ENCODE measurements around the gene STPG3.
"Not testable (repeated sequence)": the region's sequence is repeated elsewhere in the genome, so short reads cannot be mapped to it uniquely, and the experiment has no call there.

DNA sequence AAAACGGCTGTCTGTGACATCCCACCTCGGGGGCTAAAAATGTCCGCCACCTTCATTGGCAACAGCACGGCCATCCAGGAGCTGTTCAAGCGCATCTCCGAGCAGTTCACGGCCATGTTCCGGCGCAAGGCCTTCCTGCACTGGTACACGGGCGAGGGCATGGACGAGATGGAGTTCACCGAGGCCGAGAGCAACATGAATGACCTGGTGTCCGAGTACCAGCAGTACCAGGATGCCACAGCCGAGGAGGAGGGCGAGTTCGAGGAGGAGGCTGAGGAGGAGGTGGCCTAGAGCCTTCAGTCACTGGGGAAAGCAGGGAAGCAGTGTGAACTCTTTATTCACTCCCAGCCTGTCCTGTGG is 7.8 kb upstream of the STPG3 start:
- not testable (repeated sequence) for TF ChIP-seq HDAC6 (IDR thresholded peaks at IDR 0.05; ENCODE audit: low read depth, low read length); KDM1A (IDR thresholded peaks at IDR 0.05; ENCODE audit: borderline replicate concordance, low read length); FOSL1 (IDR thresholded peaks at IDR 0.05; ENCODE audit: insufficient read depth, low read depth, low read length); TEAD4 (IDR thresholded peaks at IDR 0.05; ENCODE audit: low read depth, low read length); POLR2A (IDR thresholded peaks at IDR 0.05; ENCODE audit: control extremely low read depth in 1 of 2, low read depth in 2 of 2, low read length in 2 of 2); EZH2 (IDR thresholded peaks at IDR 0.05; ENCODE audit: low read depth, low read length, severe bottlenecking); TAF1 (IDR thresholded peaks at IDR 0.05; ENCODE audit: low read depth, low read length); CBX8 (IDR thresholded peaks at IDR 0.05; ENCODE audit: borderline replicate concordance, low read depth, low read length); SIRT6 (IDR thresholded peaks at IDR 0.05; ENCODE audit: low read length)
- TF ChIP-seq, protein P1, sequence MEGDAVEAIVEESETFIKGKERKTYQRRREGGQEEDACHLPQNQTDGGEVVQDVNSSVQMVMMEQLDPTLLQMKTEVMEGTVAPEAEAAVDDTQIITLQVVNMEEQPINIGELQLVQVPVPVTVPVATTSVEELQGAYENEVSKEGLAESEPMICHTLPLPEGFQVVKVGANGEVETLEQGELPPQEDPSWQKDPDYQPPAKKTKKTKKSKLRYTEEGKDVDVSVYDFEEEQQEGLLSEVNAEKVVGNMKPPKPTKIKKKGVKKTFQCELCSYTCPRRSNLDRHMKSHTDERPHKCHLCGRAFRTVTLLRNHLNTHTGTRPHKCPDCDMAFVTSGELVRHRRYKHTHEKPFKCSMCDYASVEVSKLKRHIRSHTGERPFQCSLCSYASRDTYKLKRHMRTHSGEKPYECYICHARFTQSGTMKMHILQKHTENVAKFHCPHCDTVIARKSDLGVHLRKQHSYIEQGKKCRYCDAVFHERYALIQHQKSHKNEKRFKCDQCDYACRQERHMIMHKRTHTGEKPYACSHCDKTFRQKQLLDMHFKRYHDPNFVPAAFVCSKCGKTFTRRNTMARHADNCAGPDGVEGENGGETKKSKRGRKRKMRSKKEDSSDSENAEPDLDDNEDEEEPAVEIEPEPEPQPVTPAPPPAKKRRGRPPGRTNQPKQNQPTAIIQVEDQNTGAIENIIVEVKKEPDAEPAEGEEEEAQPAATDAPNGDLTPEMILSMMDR (IDR thresholded peaks at IDR 0.05; ENCODE audit: control extremely low read depth in 1 of 3, insufficient read depth in 1 of 3, low read depth in 1 of 3, low read length in 3 of 3), result not testable (repeated sequence)
- TF ChIP-seq, protein P2, sequence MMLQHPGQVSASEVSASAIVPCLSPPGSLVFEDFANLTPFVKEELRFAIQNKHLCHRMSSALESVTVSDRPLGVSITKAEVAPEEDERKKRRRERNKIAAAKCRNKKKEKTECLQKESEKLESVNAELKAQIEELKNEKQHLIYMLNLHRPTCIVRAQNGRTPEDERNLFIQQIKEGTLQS (IDR thresholded peaks at IDR 0.05; ENCODE audit: insufficient read depth, low read depth, low read length), result not testable (repeated sequence)
- TF ChIP-seq SP1 (IDR thresholded peaks at IDR 0.05; ENCODE audit: low read depth, low read length), result peak; percentile 44; the same call in 1 of the 2 replicates

All from H1 (cell line).